Measurements from ENCODE around the gene STT3B.

STT3B gene

DNA sequence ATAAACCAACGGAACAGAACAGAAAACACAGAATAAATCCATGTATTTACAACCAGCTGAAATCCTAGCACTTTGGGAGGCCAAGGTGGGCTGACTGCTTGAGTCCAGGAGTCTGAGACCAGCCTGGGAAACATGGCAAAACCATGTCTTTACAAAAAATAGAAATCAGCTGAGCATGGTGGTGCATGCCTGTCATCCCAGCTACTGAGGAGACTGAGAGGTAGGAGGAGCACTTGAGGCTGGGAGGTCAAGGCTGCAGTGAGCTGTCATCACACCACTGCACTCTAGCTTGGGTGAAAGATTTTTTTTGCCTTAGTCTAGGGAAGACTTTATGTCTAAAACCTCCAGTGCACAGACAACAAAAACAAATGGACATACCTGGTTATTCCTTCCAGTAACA lies 120.7 kb downstream of the STT3B start:
- DNase-seq, result no peak

DNA sequence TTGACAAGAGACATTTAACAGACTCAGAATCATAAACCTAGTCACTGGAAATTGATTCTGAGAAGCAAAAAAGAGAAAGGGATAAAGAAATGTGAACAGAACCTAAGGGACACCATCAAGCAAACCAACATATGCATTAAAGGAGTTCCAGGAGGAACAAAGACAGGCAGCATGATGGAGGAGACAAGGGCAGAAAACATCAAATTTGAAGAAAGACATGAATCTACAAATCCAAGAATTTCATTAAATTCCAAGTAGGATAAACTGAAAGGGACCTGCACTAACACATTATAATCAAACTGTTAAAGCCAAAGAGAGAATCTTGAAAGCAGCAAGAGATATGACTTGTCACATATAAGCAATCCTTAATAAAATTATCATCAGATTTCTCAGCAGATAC lies 122.3 kb downstream of the STT3B start:
- no peak for DNase-seq

DNA sequence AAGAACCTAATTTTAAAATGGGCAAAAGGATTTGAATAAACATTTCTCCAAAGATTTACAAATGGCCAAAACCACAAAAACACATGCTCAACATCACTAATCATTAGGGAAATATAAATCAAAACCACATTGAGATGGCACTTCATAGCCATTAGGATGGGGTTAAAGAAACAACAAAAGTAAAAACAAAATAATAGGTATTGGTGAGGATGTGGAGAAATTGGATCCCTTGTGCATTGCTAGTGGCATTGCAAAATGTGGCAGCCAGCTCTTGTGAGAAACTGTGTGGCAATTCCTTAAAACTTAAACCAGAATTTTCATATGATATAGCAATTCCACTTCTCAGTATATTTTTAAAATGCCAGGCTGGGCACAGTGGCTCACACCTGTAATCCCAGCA lies 126.5 kb downstream of the STT3B start:
- DNase-seq, result no peak

- no peak for DNase-seq
Observed at GRCh38 chr3:31661286-31661685, 128.6 kb downstream of the STT3B start.

GRCh38 chr3:31661993-31662670 lies 129.4 kb downstream of the STT3B start:
- DNase-seq, result no peak

DNA sequence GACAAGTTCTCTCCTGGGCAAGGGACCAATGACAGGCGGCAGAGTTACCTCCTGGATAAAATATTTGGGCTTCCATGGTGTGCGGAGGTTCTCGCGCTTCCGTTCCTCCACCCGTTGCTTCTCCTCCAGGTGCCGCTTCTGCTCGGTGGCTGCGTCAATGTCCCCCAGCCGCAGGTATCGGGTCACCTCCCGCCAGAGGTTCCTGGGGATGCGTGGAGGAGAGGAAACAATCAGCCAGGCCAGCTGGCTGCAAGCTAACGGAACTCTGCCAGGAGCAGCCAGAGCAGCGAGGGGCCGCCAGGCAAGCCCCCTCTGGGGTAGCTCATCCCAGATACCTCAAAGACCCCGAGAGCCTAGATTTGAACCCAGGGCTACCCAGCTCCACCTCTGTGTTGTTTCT lies 131.3 kb downstream of the STT3B start:
- no peak for DNase-seq

- DNase-seq, result no peak
Observed at GRCh38 chr3:31667582-31667981, 134.9 kb downstream of the STT3B start.

DNA sequence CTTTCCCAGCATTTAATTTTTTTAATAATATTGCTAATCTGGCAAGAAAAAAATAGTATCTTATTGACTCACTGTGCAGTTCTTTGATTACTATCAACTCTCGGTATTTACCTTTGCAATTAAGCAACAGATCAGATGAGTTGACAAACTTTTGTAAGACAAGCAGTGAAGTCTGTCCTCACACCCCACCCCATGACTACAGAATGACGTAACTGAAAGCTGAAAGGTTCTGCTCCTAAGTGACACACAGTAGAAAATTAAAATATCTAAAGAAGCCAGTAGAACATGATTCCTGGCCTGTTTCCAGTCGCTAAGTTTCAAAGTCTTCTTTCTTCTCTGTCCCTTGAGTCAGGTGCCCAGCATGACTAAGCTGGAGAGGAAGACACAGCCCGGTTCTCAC lies 135.5 kb downstream of the STT3B start:
- no peak for DNase-seq

DNA sequence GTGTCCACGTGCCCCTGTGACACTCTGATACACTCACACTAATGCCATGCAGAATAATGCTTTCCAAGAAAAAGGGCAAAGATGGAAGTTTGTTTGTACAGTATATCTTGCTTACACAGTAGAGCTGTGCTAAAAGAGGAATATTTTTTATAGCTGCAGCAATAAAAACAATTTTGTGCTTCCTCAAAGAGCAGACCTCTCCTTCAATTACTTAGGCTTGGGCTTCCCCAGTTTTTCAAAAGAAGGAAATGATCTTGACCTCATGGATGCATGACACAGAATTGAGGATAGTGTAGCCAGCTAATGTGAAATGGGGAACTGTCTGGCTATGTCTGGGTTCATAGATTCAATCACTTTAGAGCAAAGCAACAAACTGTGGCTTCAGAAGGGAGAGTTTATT lies 137.4 kb downstream of the STT3B start:
- no peak for DNase-seq

DNA sequence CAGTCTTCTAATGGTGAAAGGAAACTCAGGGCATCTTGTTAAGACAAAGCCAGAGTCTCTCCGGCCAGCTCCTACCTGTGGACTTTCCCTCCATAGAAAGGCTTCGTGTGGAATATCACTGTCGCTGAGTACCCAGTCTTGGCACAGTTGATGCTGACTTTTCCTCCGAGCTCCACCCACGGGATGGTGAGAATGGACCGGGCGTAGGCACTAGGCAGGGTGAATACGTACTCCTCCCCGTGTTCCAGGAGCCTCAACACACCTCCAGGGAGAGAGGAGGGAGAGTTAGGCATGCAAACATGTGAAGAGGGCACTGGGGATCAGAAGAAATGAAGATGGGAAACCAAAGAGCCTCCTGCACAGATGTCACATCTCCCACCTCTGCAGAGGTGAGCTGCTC lies 138.0 kb downstream of the STT3B start:
- no peak for DNase-seq

GRCh38 chr3:31671451-31671850 lies 138.7 kb downstream of the STT3B start:
- no peak for DNase-seq

- no peak for DNase-seq
Observed at GRCh38 chr3:31671976-31672375, 139.3 kb downstream of the STT3B start.

DNA sequence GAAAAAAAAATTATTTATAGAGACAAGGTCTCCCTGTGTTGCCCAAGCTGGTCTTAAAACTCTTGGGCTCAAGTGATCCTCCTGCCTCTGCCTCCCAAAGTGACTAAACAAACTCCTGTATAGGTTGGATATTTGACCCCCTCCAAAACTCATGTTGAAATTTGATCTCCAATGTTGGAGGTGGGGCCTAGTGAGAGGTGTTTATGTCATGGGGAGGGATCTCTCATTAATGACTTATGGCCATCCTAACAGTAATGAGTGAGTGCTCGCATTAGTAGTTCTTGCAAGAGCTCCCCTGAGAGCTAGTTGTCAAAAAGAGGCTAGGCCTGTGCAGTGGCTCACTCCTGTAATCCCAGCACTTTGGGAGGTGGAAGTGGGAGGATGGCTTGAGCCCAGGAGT lies 141.2 kb downstream of the STT3B start:
- DNase-seq, result no peak

DNA sequence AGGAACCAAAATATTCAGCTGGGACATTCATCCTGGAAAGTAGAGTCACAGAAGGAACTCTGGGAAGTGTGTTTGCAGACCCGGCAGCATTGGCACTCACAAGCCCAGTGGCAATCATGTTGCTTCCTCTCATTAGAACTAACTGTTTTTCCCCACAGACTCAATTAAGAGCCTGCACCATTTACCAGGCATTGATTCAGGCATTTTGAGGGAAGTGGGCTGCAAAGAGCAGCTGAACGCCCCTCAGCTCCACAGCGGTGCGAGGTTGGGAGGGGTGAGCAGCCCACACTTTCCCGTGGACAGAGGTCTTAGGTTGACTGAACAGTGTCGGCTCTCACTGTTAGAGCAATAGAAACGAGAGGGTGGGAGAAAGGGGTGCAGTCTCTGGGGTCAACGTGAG lies 143.8 kb downstream of the STT3B start:
- no peak for DNase-seq

DNA sequence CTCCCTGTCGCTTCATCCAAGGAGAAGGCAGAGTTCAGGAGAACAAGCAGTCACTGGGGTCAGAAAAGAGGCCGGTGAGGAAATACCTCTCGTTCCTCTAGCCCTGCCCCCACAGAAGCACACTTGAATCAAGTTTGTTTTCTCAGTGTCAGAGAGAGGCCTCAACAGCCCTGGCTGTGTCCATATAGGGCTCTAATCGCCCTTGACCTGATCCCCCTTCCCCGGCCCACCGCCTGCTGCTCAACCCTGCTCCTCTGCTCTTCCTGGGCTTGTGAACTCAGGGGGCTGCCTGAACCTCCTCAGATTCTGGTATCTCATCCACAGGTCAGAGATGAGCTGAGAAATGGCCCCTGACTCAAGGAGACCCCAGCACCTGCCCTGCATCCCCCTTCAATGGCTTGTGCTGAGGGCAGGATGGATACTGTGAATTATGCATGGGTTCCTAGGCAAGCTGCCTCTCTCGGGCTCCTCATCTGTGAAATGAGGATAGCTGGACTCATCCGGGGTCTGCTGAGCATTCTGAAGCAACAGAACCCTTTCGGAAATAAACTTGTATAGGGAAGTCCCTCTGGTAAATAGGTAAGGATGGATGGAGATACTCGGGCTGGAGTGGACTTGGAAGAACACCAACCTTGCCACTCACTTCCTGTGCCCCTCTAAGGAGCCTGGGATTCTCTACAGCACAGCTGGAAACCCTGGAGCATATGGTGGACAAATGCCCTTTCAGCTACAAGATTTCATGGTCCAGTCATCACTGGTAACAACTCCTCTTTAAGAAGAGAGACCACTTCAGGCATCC lies 147.5 kb downstream of the STT3B start:
- no peak for DNase-seq

Data from T-helper 1 cell (primary cell).